Activated T-helper 17 cell treated with anti-CD3 and anti-CD28 coated beads, Interleukin-2, amount 50 U/mL, for 72 hours (primary cell): ENCODE measurements around the gene MYCL. TPM values are rescaled to one million over a fixed set of nuclear protein-coding genes. Genes with fewer than 3 reads are reported as not detected.
"Not testable (repeated sequence)": the region's sequence is repeated elsewhere in the genome, so short reads cannot be mapped to it uniquely, and the experiment has no call there.

Source experiments
- ATAC-seq: fragments of 150-1000 bp; cut with Tn5 transposase; replicated peaks from 2 replicates; pipeline ENCODE4 v1.10.0; 2021; ENCODE audit warnings: mild to moderate bottlenecking, moderate library complexity
- H3K27ac Mint-ChIP-seq: one replicate; pipeline ENCODE4 v1.8.0; 2022; ENCODE audit warnings: mixed read lengths
- H3K27me3 Mint-ChIP-seq: one replicate; pipeline ENCODE4 v1.8.0; 2022; ENCODE audit warnings: mixed read lengths
- H3K36me3 Mint-ChIP-seq: one replicate; pipeline ENCODE4 v1.8.0; 2022; ENCODE audit warnings: low read depth, mild to moderate bottlenecking, mixed read lengths
- H3K4me1 Mint-ChIP-seq: one replicate; pipeline ENCODE4 v1.8.0; 2022; ENCODE audit warnings: mixed read lengths
- H3K4me3 Mint-ChIP-seq: one replicate; pipeline ENCODE4 v1.8.0; 2022; ENCODE audit warnings: mild to moderate bottlenecking, mixed read lengths
- H3K9me3 Mint-ChIP-seq: one replicate; pipeline ENCODE4 v1.8.0; 2022; ENCODE audit warnings: mixed read lengths
- total RNA-seq, 2 donors: library from RNA; stranded (reverse); gene quantifications; one replicate each; pipeline ENCODE4 v1.2.3, GENCODE V29; 2022

Gene MYCL
- total RNA-seq, 2 donors from 2014 or later: 0.09 TPM; not detected in 1

DNA sequence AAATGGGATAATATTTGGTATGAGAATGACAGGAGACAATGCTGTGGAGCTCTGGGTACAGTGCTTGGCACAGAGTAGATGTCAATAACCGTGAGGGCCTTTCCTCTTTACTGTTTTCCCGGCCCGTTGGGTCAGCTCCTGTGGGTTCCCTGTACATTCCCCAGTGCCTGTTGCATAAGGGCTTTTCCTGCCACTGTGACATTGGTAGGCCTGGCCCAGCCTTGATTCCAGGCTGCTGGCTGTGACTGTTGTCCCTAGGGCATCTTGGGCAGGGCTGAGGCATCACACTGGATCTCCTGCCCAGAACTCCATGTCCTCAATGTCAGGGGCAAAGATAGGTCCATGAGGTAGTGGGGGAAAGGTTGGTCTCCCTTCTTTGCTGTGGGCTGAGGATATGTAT is 25.8 kb upstream of the MYCL start:
- ATAC-seq: no peak
- Mint-ChIP-seq H3K36me3 (no peaks in the 10 kb centered on the region), H3K27me3 (no peaks in the 10 kb centered on the region), H3K9me3 (no peaks in the 10 kb centered on the region), H3K4me1 (no peaks in the 10 kb centered on the region), H3K4me3 (no peak overlapping the region), H3K27ac (no peak overlapping the region)

GRCh38 chr1:39926820-39927219 is 25.1 kb upstream of the MYCL start:
- Mint-ChIP-seq H3K4me3 (no peak overlapping the region), H3K9me3 (no peaks in the 10 kb centered on the region), H3K27me3 (peaks cover 3% of the 10 kb centered on the region), H3K27ac (peak overlapping the region; percentile 62), H3K36me3 (no peaks in the 10 kb centered on the region), H3K4me1 (no peaks in the 10 kb centered on the region)
- ATAC-seq: no peak

- peak overlapping the region; percentile 62 for H3K27ac Mint-ChIP-seq
- no peaks in the 10 kb centered on the region for H3K9me3 Mint-ChIP-seq
- no peak for ATAC-seq
- no peaks in the 10 kb centered on the region for H3K4me1 Mint-ChIP-seq
- no peaks in the 10 kb centered on the region for H3K36me3 Mint-ChIP-seq
- H3K27me3 Mint-ChIP-seq: peaks cover 3% of the 10 kb centered on the region
- H3K4me3 Mint-ChIP-seq: no peak overlapping the region
These were observed 24.7 kb upstream of the MYCL start for GRCh38 chr1:39926343-39926793.

- no peaks in the 10 kb centered on the region for H3K9me3 Mint-ChIP-seq
- H3K36me3 Mint-ChIP-seq: no peaks in the 10 kb centered on the region
- H3K4me1 Mint-ChIP-seq: no peaks in the 10 kb centered on the region
- H3K27me3 Mint-ChIP-seq: peaks cover 3% of the 10 kb centered on the region
- H3K27ac Mint-ChIP-seq: peak overlapping the region; percentile 62
- ATAC-seq: no peak
- no peak overlapping the region for H3K4me3 Mint-ChIP-seq
These were observed 24.1 kb upstream of the MYCL start for GRCh38 chr1:39925721-39926342.

DNA sequence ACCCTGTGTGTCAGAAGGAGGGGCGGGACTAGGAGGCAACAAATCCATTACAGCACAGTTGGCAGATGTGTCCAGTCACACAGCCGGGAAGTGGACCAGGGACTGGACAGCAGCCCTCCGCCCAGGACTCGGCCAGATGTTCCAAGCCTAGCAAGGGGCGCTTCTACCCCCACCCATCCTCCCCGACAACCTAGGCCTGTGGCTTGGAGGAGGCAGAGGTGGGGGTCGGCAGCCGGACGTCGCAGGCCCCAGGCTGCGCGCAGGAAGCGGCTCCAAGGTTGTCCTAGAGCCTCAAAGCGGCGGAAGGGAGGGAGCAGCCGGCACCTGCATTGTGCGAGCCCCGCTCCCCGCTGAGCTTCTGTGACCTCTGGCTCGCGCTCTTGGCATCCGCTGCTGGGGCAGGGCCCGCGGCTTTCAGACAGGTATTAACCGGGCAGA is 20.6 kb upstream of the MYCL start:
- Mint-ChIP-seq H3K27me3 (peaks cover 3% of the 10 kb centered on the region), H3K4me3 (no peak overlapping the region), H3K9me3 (no peaks in the 10 kb centered on the region), H3K27ac (no peak overlapping the region), H3K4me1 (no peaks in the 10 kb centered on the region), H3K36me3 (no peaks in the 10 kb centered on the region)
- no peak for ATAC-seq

- H3K9me3 Mint-ChIP-seq: no peaks in the 10 kb centered on the region
- H3K27ac Mint-ChIP-seq: no peak overlapping the region
- peaks cover 3% of the 10 kb centered on the region for H3K27me3 Mint-ChIP-seq
- H3K4me1 Mint-ChIP-seq: no peaks in the 10 kb centered on the region
- ATAC-seq: peak; percentile 98
- no peak overlapping the region for H3K4me3 Mint-ChIP-seq
- no peaks in the 10 kb centered on the region for H3K36me3 Mint-ChIP-seq
These were observed 17.8 kb upstream of the MYCL start for GRCh38 chr1:39919545-39919944.

- Mint-ChIP-seq H3K9me3 (no peaks in the 10 kb centered on the region), H3K36me3 (no peaks in the 10 kb centered on the region), H3K4me1 (no peaks in the 10 kb centered on the region), H3K27me3 (peaks cover 3% of the 10 kb centered on the region), H3K27ac (no peak overlapping the region), H3K4me3 (no peak overlapping the region)
- no peak for ATAC-seq
These were observed 16.1 kb upstream of the MYCL start for GRCh38 chr1:39917825-39918224.

DNA sequence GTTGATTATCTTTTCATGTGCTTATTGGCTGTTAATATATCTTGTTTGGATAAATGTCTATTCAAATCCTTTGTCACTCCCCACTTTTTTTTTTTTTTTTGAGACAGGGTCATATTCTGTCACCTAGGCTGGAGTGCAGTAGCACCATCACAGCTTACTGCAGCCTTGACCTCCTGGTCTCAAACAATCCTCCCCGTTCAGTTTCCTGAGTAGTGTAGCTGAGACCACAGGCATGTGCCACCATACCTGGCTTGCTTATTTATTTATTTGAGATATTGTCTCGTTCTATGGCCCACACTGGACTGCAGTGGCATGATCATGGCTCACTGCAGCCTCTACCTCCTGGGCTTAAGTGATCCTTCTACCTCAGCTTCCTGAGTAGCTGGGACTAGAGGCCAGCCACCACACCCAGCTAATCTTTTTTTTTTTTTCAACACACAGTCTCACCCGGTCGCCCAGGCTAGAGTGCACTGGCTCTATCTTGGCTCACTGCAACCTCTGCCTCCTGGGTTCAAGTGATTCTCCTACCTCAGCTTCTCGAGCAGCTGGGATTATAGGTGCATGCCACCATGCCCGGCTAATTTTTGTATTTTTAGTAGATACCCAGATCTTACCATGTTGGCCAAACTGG is 13.9 kb upstream of the MYCL start:
- Mint-ChIP-seq H3K36me3 (no peaks in the 10 kb centered on the region), H3K27ac (no peak overlapping the region), H3K27me3 (peaks cover 4% of the 10 kb centered on the region), H3K4me1 (no peaks in the 10 kb centered on the region), H3K4me3 (no peak overlapping the region), H3K9me3 (no peaks in the 10 kb centered on the region)
- no peak for ATAC-seq

- peaks cover 14% of the 10 kb centered on the region for H3K27me3 Mint-ChIP-seq
- ATAC-seq, H3K4me3 Mint-ChIP-seq, H3K27ac Mint-ChIP-seq, H3K9me3 Mint-ChIP-seq, H3K36me3 Mint-ChIP-seq, H3K4me1 Mint-ChIP-seq: not testable (repeated sequence)
These were observed 11.4 kb upstream of the MYCL start for GRCh38 chr1:39913136-39913535.

DNA sequence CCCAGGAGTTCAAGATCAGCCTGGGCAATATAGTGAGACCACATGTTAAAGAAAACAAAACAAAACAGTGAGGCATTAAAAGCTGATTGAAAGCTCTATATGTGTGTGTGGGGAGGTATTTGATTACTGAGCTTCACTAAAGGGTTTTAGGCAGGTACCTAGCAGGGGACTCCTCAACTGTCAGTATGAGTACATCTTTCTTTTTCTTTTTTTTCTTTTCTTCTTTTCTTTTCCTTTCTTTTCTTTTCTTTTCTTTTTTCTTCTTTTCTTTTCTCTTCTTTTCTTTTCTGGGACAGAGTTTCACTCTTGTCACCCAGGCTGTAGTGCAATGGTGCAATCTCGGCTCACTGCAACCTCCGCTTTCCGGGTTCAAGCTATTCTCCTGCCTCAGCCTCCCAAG is 8.5 kb upstream of the MYCL start:
- Mint-ChIP-seq H3K27me3 (peaks cover 30% of the 10 kb centered on the region), H3K36me3 (no peaks in the 10 kb centered on the region), H3K4me3 (no peak overlapping the region), H3K27ac (no peak overlapping the region), H3K9me3 (peaks cover 7% of the 10 kb centered on the region), H3K4me1 (no peaks in the 10 kb centered on the region)
- ATAC-seq: no peak

- no peak for ATAC-seq
- no peaks in the 10 kb centered on the region for H3K4me1 Mint-ChIP-seq
- peaks cover 7% of the 10 kb centered on the region for H3K9me3 Mint-ChIP-seq
- no peak overlapping the region for H3K27ac Mint-ChIP-seq
- no peak overlapping the region for H3K4me3 Mint-ChIP-seq
- H3K27me3 Mint-ChIP-seq: peaks cover 36% of the 10 kb centered on the region
- no peaks in the 10 kb centered on the region for H3K36me3 Mint-ChIP-seq
These were observed 6.8 kb upstream of the MYCL start for GRCh38 chr1:39908534-39908933.

DNA sequence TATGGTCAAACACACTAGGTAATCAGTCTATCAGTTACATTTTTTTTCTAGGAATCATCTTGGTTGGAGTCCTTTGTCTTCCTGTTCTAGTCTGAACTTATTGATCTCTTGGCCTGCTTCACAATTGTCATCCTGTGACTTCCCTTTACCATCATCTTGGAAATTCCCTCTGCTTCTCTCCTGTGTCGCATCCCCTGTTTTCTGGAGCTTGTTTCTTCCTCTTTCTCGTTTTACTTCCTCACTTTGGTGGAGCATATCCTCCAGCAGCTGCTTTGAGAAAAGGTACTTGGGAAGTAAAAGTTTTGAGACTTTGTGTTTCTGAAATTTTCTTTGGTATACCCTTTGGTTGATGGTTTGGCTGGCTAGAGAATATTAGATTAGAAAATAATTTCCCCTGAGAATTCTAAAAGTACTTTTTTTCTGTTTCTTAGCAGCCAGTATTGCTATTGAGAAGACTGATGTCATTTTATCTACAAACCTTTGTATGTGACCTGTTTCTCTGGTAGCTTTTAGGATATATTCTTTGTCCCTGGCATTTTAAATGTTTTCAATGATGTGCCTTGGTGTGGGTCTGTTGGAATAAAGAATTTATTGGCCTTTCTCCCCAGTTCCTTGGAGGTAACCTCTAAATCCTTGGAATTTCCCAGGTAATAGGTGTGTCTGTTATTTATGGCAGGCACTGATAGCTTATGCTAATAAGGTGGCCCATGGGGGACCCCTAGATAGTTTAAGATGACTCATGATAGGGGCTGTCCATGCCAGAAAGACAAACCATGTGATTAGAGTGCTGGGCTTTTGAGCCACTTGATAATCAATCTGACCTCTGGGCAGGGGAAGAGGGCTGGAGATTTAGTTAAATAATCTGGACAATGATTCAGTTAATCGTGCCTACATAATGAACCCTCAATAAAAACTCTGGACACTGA is 6.1 kb upstream of the MYCL start:
- Mint-ChIP-seq H3K4me3 (no peak overlapping the region), H3K27me3 (peaks cover 43% of the 10 kb centered on the region), H3K36me3 (no peaks in the 10 kb centered on the region), H3K4me1 (no peaks in the 10 kb centered on the region), H3K9me3 (peaks cover 7% of the 10 kb centered on the region), H3K27ac (no peak overlapping the region)
- ATAC-seq: no peak

- Mint-ChIP-seq H3K36me3 (no peaks in the 10 kb centered on the region), H3K27me3 (peaks cover 46% of the 10 kb centered on the region), H3K9me3 (peaks cover 7% of the 10 kb centered on the region), H3K4me1 (no peaks in the 10 kb centered on the region), H3K27ac (no peak overlapping the region), H3K4me3 (no peak overlapping the region)
- no peak for ATAC-seq
These were observed 3.5 kb upstream of the MYCL start for GRCh38 chr1:39905172-39905571.

DNA sequence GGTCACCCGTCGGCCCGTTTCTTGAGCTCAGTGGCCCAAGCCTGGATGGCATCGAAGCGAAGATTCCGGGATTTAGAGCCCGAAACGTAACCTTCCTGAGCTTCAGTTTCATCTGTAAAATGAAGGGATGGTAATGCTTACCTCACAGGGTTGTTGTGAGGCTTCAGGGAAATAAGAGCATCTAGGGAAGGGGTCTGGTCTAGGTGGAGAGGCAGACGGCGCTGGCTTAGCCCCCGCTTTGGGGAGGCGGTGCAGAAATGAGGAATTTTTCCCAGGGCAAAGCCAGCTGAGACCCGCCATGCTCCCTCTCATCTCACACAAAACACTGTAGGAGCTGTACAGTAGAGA is 717 bp upstream of the MYCL start:
- no peaks in the 10 kb centered on the region for H3K36me3 Mint-ChIP-seq
- peak; percentile 8 for ATAC-seq
- H3K9me3 Mint-ChIP-seq: peaks cover under 1% of the 10 kb centered on the region
- peaks cover 43% of the 10 kb centered on the region for H3K27me3 Mint-ChIP-seq
- H3K4me1 Mint-ChIP-seq: no peaks in the 10 kb centered on the region
- H3K27ac Mint-ChIP-seq: no peak overlapping the region
- H3K4me3 Mint-ChIP-seq: peak overlapping the region; percentile 56

GRCh38 chr1:39901464-39901713 is 328 bp downstream of the MYCL start:
- no peak overlapping the region for H3K27ac Mint-ChIP-seq
- peaks cover 42% of the 10 kb centered on the region for H3K27me3 Mint-ChIP-seq
- no peaks in the 10 kb centered on the region for H3K4me1 Mint-ChIP-seq
- H3K4me3 Mint-ChIP-seq: no peak overlapping the region
- H3K9me3 Mint-ChIP-seq: no peaks in the 10 kb centered on the region
- no peaks in the 10 kb centered on the region for H3K36me3 Mint-ChIP-seq
- no peak for ATAC-seq
